ENCODE measurements around the gene CES3.
"Not testable (repeated sequence)": the region's sequence is repeated elsewhere in the genome, so short reads cannot be mapped to it uniquely, and the experiment has no call there.

CES3 gene

DNA sequence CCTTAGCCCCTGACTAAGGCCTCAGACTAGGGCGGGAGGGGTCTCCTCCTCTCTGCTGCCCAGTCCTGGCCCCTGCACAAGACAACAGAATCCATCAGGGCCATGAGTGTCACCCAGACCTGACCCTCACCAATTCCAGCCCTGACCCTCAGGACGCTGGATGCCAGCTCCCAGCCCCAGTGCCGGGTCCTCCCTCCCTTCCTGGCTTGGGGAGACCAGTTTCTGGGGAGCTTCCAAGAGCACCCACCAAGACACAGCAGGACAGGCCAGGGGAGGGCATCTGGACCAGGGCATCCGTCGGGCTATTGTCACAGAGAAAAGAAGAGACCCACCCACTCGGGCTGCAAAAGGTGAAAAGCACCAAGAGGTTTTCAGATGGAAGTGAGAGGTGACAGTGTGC is 12.7 kb downstream of the CES3 start:
- no peak for DNase-seq

DNA sequence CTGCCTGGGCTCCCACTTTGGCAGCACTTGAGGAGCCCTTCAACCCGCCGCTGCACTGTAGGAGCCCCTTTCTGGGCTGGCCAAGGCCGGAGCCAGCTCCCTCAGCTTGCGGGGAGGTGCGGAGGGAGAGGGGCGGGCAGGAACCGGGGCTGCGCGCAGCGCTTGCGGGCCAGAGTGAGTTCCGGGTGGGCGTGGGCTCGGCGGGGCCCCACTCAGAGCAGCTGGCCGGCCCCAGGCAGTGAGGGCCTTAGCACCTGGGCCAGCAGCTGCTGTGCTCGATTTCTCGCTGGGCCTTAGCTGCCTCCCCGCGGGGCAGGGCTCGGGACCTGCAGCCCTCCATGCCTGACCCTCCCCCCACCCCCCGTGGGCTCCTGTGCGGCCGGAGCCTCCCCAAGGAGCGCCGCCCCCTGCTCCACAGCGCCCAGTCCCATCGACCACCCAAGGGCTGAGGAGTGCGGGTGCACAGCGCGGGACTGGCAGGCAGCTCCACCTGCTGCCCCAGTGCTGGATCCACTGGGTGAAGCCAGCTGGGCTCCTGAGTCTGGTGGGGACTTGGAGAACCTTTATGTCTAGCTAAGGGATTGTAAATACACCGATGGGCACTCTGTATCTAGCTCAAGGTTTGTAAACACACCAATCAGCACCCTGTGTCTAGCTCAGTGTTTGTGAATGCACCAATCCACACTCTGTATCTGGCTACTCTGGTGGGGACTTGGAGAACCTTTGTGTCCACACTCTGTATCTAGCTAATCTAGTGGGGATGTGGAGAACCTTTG is 13.3 kb downstream of the CES3 start:
- DNase-seq: not testable (repeated sequence)

GRCh38 chr16:66974932-66975246 is 13.8 kb downstream of the CES3 start:
- not testable (repeated sequence) for DNase-seq

DNA sequence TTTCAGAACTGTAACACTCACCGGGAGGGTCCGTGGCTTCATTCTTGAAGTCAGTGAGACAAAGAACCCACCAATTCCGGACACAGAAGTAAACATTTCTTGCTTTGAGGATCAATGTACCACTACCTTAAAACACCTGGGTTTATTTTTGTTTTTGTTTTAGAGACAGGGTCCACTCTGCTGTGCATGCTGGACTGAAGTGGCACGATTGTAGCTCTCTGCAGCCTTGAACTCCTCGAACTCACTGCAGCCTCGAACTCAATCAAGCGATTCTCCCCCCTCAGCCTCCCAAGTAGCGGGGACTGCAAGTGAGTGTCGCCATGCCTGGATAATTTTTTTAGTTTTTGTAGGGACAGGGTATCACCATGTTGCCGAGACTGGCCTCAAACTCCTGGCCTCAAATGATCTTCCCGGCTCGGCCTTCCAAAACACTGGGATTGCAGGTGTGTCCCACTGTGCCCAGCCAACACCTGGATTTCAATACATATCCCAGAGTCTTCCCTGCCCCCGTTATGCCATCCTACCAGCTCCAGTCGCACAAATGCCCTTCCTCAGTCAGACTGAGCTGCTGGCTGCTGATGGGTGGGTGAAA is 14.3 kb downstream of the CES3 start:
- DNase-seq: no peak

- DNase-seq: no peak
Measured at GRCh38 chr16:66976746-66977145, 15.7 kb downstream of the CES3 start.

- DNase-seq: peak; percentile 87 to 94 (median 92)
Measured at GRCh38 chr16:66977341-66978113, 16.5 kb downstream of the CES3 start.

DNA sequence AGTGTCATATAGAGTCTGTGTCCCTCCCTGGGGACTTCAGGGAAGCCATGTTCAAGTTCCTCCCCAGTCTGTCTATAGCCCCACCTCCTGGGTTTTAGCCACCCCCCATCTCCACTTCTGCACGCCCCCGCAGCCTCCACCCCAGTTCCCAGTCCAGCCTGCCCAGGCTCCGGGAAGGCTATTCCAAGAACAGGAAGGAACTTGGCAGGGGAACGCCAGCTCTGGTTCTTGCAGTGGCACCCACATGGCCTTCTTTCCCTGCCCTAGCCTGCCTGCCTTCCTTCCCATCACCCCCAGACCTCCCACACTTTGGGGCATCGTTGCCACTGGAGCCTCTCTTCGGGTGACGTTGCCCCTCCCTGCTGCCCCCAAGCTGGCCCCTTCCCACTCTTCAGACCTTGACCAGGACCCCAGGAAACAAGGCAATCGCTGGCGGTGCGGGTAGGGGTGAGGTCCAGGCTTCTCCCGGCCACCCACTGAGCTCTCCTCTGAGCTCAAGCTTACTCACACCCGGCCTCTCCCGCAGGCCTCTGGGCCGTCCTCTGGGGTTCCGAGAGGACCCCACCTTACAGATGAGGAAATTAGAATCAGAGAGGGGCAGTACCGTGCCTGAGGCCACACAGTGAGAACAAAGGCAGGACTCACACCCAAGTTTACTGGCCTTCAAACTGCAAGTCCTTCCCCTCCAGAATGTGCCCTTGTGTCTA is 18.1 kb downstream of the CES3 start:
- peak; percentile 74 to 87 (median 80) for DNase-seq

GRCh38 chr16:66983033-66983432 is 22.0 kb downstream of the CES3 start:
- DNase-seq: no peak

DNA sequence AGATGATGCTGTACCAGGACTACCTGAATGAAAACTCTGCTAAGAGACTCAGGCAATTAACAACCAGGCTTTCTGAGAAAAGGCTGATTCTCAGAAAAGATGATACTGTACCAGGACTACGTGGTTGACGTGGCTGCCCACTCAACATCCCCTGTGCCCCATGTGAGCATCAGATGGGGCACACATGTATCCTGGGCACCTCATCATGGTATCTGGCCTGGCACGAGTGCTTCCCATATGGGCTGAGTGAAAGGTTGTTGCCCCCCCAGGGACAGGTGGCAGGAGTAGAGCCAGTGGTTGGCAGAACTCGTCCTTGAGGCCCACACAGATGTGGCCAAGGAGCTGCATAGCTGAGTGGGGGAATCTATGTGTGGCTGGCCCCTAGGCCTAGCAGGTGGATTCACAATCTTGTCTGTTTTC is 23.8 kb downstream of the CES3 start:
- DNase-seq: no peak

- no peak for DNase-seq
Measured at GRCh38 chr16:66986559-66986958, 25.5 kb downstream of the CES3 start.

DNA sequence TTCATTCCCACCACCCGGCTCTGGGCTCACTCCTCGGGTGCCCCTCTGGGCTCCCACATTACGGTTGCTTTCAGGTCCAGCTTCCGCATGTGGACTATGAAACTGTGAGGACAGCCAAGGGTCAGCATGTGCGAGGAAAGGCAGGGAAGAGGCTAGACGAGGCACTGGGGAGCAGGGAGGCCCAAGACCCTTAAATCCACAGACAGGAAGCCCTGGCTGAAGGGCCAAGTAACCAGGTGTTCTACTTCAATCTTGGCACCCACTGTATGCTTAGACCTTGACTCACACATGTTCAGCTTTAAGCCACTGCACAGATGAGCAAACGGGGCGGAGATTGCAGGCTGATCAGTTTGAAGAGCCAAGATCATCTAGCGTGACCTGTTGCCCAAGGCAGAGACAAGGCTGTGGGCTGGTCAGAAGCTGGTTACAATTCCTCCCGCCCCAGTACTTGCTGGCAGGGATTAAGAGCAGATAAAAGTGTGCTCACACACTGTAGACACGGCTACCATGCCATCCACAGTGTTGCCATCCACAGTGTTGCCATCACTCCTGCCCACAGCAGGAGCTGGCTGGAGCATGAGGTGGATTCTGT is 27.2 kb downstream of the CES3 start, which contains the start of gene CES4A:
TSS of gene CES4A (plus strand) at position 393 of the 592 bp plus-strand sequence. CDS start at position 577, 184 bp downstream.
- DNase-seq: no peak

GRCh38 chr16:66991545-66992077 is 30.5 kb downstream of the CES3 start:
- no peak for DNase-seq

DNA sequence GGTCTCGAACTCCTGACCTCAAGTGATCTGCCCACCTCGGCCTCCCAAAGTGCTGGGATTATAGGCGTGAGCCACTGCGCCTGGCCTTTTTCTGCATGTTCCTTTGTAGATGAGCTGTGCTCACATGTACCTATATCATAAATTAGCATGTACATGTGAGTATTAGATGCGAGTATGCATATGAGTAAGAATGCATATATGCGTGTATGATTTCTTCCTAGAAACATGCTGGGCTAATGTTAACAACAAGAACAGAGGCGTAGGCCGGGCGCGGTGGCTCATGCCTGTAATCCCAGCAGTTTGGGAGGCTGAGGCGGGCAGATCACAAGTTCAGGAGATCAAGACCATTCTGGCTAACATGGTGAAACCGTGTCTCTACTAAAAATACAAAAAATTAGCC is 32.5 kb downstream of the CES3 start:
- not testable (repeated sequence) for DNase-seq

- DNase-seq: no peak
Measured at GRCh38 chr16:66996324-66996982, 35.4 kb downstream of the CES3 start.

- DNase-seq: no peak
Measured at GRCh38 chr16:66996983-66997358, 35.9 kb downstream of the CES3 start.

DNA sequence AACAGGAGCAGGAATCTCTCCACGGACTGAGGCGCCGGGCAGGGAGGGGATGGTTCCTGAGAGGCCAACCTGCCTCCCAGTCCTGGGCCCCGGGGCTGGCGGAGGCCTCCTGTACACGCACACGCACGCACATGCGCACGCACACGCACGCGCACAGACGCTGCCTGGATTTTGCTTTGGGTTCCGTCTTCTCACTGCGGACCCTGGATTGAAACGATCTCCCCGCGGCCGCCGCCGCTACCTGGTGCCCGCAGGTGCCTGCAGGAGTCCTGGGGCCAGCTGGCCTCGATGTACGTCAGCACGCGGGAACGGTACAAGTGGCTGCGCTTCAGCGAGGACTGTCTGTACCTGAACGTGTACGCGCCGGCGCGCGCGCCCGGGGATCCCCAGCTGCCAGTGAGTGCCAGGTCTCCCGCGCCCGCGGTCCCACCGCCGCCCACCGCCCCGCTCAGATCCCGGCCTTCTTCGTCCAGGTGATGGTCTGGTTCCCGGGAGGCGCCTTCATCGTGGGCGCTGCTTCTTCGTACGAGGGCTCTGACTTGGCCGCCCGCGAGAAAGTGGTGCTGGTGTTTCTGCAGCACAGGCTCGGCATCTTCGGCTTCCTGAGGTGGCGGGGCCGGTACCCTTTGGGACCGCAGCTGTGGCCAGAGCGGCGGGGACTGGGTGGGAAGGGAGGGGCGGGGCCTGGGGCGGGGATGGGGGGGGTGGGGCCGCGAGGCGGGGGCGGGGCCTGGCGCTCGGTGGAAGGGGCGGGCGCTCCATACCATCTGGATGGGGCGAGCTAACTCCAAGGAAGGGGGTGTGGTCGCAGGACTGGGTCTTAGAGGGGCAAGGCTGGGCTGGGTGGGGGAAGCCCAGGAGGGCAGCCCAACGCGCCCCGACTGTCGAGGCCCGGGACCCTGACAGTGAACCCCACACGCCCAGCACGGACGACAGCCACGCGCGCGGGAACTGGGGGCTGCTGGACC is 39.6 kb downstream of the CES3 start:
- peak in 3 of 4 experiments; percentile 31 to 63 (median 52) for DNase-seq

- DNase-seq: no peak
Measured at GRCh38 chr16:67001726-67002125, 40.7 kb downstream of the CES3 start.

DNA sequence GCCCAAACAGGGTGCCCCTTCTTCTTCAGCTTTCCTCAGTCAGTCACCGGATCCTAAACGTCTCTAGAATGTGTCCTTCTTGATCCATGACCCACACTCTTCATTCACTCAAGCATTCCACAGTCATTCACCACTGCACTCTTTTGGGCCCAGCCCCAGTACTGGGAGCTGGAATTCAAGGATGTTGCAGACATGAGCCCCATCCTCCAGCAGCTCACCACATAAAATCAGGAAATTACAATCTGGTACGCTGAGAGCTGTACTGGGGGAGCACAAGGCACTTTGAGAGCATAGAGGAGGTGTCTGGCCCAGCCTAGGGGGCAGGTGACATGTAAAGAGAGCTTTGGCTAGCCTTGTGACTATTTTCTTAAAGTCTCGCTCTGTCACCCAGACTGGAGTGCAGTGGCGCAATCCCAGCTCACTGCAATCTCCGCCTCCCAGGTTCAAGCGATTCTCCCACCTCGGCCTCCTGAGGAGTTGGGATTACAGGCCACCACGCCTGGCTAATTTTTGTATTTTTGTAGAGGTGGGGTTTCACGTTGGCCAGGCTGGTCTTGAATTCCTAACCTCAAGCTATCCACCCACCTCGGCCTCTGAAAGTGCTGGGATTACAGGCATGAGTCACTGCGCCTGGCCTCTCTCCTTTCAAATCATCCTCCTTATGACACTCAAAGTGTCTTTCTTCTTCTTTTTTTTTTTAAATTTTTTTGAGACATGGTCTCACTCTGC is 46.0 kb downstream of the CES3 start:
- peak in 3 of 4 experiments; percentile 42 to 52 (median 45) for DNase-seq

GRCh38 chr16:67009158-67009557 is 48.1 kb downstream of the CES3 start:
- no peak for DNase-seq

DNA sequence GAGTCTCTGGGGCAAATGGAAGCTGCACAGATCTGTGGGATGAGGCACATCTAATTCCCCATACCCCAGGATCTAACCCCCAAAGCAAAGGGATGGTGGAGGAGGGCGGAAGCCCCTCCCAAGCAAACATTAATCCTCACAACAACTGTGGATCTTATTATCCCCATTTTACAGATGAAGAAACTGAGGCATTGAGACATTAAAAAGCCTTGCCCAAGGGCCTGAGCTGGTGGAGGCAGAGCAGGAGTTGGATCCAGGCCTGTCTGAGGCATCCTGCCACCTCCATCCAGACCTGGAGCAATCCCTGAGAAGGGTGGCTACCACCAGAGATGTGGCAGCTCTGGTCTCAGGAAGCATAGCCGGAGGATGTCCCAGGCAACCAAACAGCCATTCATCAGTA is 50.2 kb downstream of the CES3 start:
- no peak for DNase-seq

Measured in suppressor macrophage (primary cell).